AG04449 (cell line): Measurements from ENCODE around the gene MISP3.
A peak's percentile ranks its signal among the peaks of the same experiment; 100 is the strongest.
"Not testable (repeated sequence)": the region's sequence is repeated elsewhere in the genome, so short reads cannot be mapped to it uniquely, and the experiment has no call there.

Source experiments
- CTCF ChIA-PET: fragments of 350-600 bp; formaldehyde crosslinking; extraction: SDS; loops from one replicate; lab custom pipeline; 2021; ENCODE audit warnings: antibody characterized with exemption; lab: Yijun Ruan, JAX
- POLR2A ChIA-PET: fragments of 400-600, 350-600 bp; formaldehyde crosslinking; extraction: SDS; loops from one replicate; lab custom pipeline; 2020; ENCODE audit warnings: antibody characterized with exemption, inconsistent platforms; lab: Yijun Ruan, JAX
- DNase-seq: peaks from one replicate; pipeline ENCODE4 v3.0.0-alpha.2; 2010; ENCODE audit warnings: low read depth, low spot score
- H3K4me3 ChIP-seq: 2 replicates; pipeline ENCODE4 v1.5.1; 2011; ENCODE audit warnings: low read depth, mild to moderate bottlenecking, control low read depth, low read length
- CTCF ChIP-seq: IDR thresholded peaks from one replicate; pipeline ENCODE4 v1.5.1; 2011; ENCODE audit warnings: mild to moderate bottlenecking, moderate library complexity, low read length, control low read depth, inconsistent platforms; ENCODE audit not compliant: insufficient read depth; ENCODE audit errors: missing control alignments

MISP3 gene

GRCh38 chr19:14072535-14073260 lies at the start of gene MISP3:
Gene MISP3 (plus strand): TSS chr19:14072786. CDS start chr19:14073310, 524 bp downstream.
- H3K4me3 ChIP-seq: peak within 1 kb of the TSS; percentile 68
- no peak for DNase-seq
- POLR2A ChIA-PET: interaction anchor here (0.6 kb wide), 1 partner anchor 393 kb away, joined by 5 read pairs; no protein-coding TSS in a partner anchor
- TF ChIP-seq CTCF: no peak
- CTCF ChIA-PET: interaction anchor here (0.6 to 7.2 kb wide), 38 partner anchors 9 to 205 kb away, joined by 3 to 117 read pairs (median 4); partner anchors contain the start of genes ASF1B, IL27RA, NANOS3 and PALM3

- CTCF ChIA-PET: interaction anchor here (1.0 to 2.5 kb wide), 2 partner anchors 8 to 25 kb away, joined by 3 to 11 read pairs; partner anchors contain the start of gene IL27RA
- H3K4me3 ChIP-seq: no peak overlapping the region
- POLR2A ChIA-PET: no interaction called here
- DNase-seq: no peak
- TF ChIP-seq CTCF: peak; percentile 38
Observed at GRCh38 chr19:14023404-14024235, 49.0 kb upstream of the MISP3 start.

- H3K4me3 ChIP-seq, POLR2A ChIA-PET, DNase-seq: not testable (repeated sequence)
- CTCF ChIA-PET: interaction anchor here (0.7 to 1.3 kb wide), 5 partner anchors 11 to 146 kb away, joined by 3 to 4 read pairs (median 3); no protein-coding TSS in a partner anchor
Observed at GRCh38 chr19:14026652-14027192, 45.9 kb upstream of the MISP3 start.

GRCh38 chr19:14027856-14028450 lies 44.6 kb upstream of the MISP3 start, which contains the start of gene RLN3:
Gene RLN3 (plus strand): TSS chr19:14028148. CDS start chr19:14028205, 57 bp downstream.
- no peak for TF ChIP-seq CTCF
- DNase-seq: no peak
- ChIA-PET POLR2A (no interaction called here), CTCF (interaction anchor here (0.6 to 1.6 kb wide), 4 partner anchors 9 to 46 kb away, joined by 3 to 7 read pairs (median 4); no protein-coding TSS in a partner anchor)
- no peak within 1 kb of the TSS for H3K4me3 ChIP-seq

- no peak overlapping the region for H3K4me3 ChIP-seq
- CTCF ChIA-PET: interaction anchor here (0.7 to 1.6 kb wide), 4 partner anchors 10 to 148 kb away, joined by 3 to 7 read pairs (median 4); no protein-coding TSS in a partner anchor
- TF ChIP-seq CTCF: no peak
- POLR2A ChIA-PET: no interaction called here
- no peak for DNase-seq
Observed at GRCh38 chr19:14028901-14029300, 43.7 kb upstream of the MISP3 start.

GRCh38 chr19:14030997-14031718 lies 41.4 kb upstream of the MISP3 start:
- ChIA-PET POLR2A (interaction anchor here (1.0 to 1.2 kb wide), 2 partner anchors 14 to 25 kb away, joined by 3 to 4 read pairs; no protein-coding TSS in a partner anchor), CTCF (interaction anchor here (0.7 to 4.4 kb wide), 21 partner anchors 9 to 152 kb away, joined by 3 to 30 read pairs (median 4); partner anchors contain the start of genes BRME1, CC2D1A, MISP3 and PODNL1)
- H3K4me3 ChIP-seq: peak overlapping the region; percentile 73

More at GRCh38 chr19:14030997-14031718, 41.4 kb upstream of the MISP3 start:
- TF ChIP-seq CTCF: no peak
- DNase-seq: no peak
